ENCODE results near the gene FANK1. TPM values are rescaled to one million over a fixed set of nuclear protein-coding genes. Genes with fewer than 3 reads are reported as not detected.
"Not testable (repeated sequence)": the region's sequence is repeated elsewhere in the genome, so short reads cannot be mapped to it uniquely, and the experiment has no call there.

FANK1 gene
- total RNA-seq, 5 donors from 2014 or later (not counting 1 experiment from before 2014, with no cell fraction given) = 1.3 to 3.3 (median 2.2) TPM; not detected in 1

DNA sequence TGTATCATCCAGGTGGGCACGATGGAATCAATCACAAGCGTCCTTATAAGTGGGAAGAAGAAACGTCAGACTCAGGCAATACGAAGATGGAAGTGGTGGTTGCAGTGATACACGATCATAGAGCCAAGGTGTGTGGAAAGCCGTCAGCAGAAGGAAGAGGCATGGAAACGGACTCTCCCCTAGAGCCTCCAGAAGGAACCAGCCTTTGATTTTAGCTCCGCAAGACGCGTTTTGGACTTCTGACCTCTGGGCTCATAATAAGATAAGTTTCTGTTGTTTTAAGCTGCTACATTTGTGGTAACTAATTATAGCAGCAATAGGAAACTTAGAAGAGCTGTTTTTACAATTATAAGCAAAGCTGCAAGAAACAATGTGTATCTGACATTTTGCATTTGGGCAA lies 14.8 kb downstream of the FANK1 start:
- H3K27ac Mint-ChIP-seq = no peak overlapping the region
- ChIA-PET CTCF (no interaction called here), POLR2A (no interaction called here)
- H3K4me3 ChIP-seq (ENCODE audit: control insufficient read depth in 1 of 2, extremely low read depth in 1 of 2, low read length in 1 of 2) = no peak overlapping the region
- H3K9me3 ChIP-seq = no peaks in the 10 kb centered on the region
- H3K4me1 ChIP-seq (ENCODE audit: control insufficient read depth in 1 of 2, extremely low read depth in 1 of 2, insufficient read depth in 2 of 2, low read length in 2 of 2) = no peaks in the 10 kb centered on the region
- H3K27me3 ChIP-seq (replicated peaks in 1 of 2; ENCODE audit: control insufficient read depth in 2 of 2, extremely low read depth in 1 of 2, insufficient read depth in 2 of 2, low read length in 1 of 2) = peaks cover 0 to 4% of the 10 kb centered on the region in 2 experiments
- DNase-seq (no peak), ATAC-seq (replicated peaks in 1 of 4) (no peak)
- no peaks in the 10 kb centered on the region for H3K9me3 Mint-ChIP-seq
- H3K27ac ChIP-seq (ENCODE audit: low read length) = no peak overlapping the region
- H3K4me3 Mint-ChIP-seq = no peak overlapping the region
- 97% methylated on average over 6 of the region's 10 CpGs for WGBS (ENCODE audit: insufficient coverage)
- H3K36me3 ChIP-seq (ENCODE audit: control insufficient read depth in 2 of 2, extremely low read depth in 1 of 2, insufficient read depth in 1 of 2, low read length in 1 of 2) = no peaks in the 10 kb centered on the region
- no peaks in the 10 kb centered on the region for H3K36me3 Mint-ChIP-seq
- no peaks in the 10 kb centered on the region for H3K4me1 Mint-ChIP-seq
- H3K27me3 Mint-ChIP-seq = peaks cover 0 to 3% of the 10 kb centered on the region in 2 donors

DNA sequence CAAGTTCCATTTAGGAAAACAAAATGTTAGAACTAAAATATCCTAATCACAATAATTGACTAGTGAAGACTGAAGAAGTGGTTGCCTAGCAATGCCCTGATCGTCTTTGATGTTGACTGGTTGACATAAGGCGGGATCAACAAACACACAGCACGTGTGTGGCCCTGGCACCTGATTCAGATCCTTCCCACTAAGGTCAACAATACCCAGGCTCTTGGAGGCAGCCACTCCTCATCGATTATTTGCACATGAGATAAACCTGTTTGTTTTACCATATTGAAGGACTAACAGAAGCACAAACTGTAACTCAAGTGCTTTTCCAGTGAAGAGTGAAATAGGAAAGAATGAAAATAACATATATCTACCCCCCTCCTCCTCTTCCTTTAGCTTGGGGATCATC lies 15.6 kb downstream of the FANK1 start:
- no peaks in the 10 kb centered on the region for H3K36me3 Mint-ChIP-seq
- no peaks in the 10 kb centered on the region for H3K4me1 Mint-ChIP-seq
- H3K36me3 ChIP-seq (ENCODE audit: control insufficient read depth in 2 of 2, extremely low read depth in 1 of 2, insufficient read depth in 1 of 2, low read length in 1 of 2) = no peaks in the 10 kb centered on the region
- H3K4me3 Mint-ChIP-seq = no peak overlapping the region
- no CpG with 5 or more reads among the region's 4 CpGs for WGBS (ENCODE audit: insufficient coverage)
- H3K27ac Mint-ChIP-seq = no peak overlapping the region
- ChIA-PET POLR2A (no interaction called here), CTCF (no interaction called here)
- no peaks in the 10 kb centered on the region for H3K9me3 Mint-ChIP-seq
- H3K27me3 ChIP-seq (replicated peaks in 1 of 2; ENCODE audit: control insufficient read depth in 2 of 2, extremely low read depth in 1 of 2, insufficient read depth in 2 of 2, low read length in 1 of 2) = peaks cover 0 to 4% of the 10 kb centered on the region in 2 experiments
- no peaks in the 10 kb centered on the region for H3K9me3 ChIP-seq
- H3K27me3 Mint-ChIP-seq = peaks cover 3 to 4% of the 10 kb centered on the region in 2 donors
- no peak overlapping the region for H3K27ac ChIP-seq (ENCODE audit: low read length)
- H3K4me1 ChIP-seq (ENCODE audit: control insufficient read depth in 1 of 2, extremely low read depth in 1 of 2, insufficient read depth in 2 of 2, low read length in 2 of 2) = no peaks in the 10 kb centered on the region
- no peak for DNase-seq
- no peak for ATAC-seq (replicated peaks in 1 of 4)
- H3K4me3 ChIP-seq (ENCODE audit: control insufficient read depth in 1 of 2, extremely low read depth in 1 of 2, low read length in 1 of 2) = no peak overlapping the region

DNA sequence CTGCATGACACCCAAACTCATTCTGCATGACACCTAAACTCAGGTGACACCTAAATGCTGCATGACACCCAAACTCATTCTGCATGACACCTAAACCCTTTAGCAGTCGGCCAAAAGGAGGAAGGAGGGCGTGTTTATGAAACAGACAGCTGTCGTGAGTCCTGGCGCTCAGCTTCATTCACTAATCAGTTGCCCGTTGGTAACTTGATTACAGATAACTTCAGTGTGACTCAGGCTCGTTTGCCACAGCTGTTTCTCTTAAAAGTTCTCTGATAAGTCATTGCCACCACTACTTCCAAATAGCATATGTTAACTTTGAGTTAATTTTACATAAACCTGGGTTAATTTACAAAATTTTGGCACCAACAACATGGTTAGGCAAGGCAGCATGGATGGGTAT lies 16.9 kb downstream of the FANK1 start:
- H3K27me3 ChIP-seq (replicated peaks in 1 of 2; ENCODE audit: control insufficient read depth in 2 of 2, extremely low read depth in 1 of 2, insufficient read depth in 2 of 2, low read length in 1 of 2); H3K4me1 ChIP-seq (ENCODE audit: control insufficient read depth in 1 of 2, extremely low read depth in 1 of 2, insufficient read depth in 2 of 2, low read length in 2 of 2); H3K27ac Mint-ChIP-seq; CTCF ChIA-PET; H3K36me3 Mint-ChIP-seq; H3K27ac ChIP-seq (ENCODE audit: low read length); POLR2A ChIA-PET; H3K4me3 Mint-ChIP-seq; ATAC-seq (replicated peaks in 1 of 4); H3K9me3 Mint-ChIP-seq; H3K4me3 ChIP-seq (ENCODE audit: control insufficient read depth in 1 of 2, extremely low read depth in 1 of 2, low read length in 1 of 2); H3K9me3 ChIP-seq; H3K27me3 Mint-ChIP-seq; H3K36me3 ChIP-seq (ENCODE audit: control insufficient read depth in 2 of 2, extremely low read depth in 1 of 2, insufficient read depth in 1 of 2, low read length in 1 of 2); H3K4me1 Mint-ChIP-seq; DNase-seq: not testable (repeated sequence)
- 80% methylated on average over 5 of the region's 6 CpGs for WGBS (ENCODE audit: insufficient coverage)

DNA sequence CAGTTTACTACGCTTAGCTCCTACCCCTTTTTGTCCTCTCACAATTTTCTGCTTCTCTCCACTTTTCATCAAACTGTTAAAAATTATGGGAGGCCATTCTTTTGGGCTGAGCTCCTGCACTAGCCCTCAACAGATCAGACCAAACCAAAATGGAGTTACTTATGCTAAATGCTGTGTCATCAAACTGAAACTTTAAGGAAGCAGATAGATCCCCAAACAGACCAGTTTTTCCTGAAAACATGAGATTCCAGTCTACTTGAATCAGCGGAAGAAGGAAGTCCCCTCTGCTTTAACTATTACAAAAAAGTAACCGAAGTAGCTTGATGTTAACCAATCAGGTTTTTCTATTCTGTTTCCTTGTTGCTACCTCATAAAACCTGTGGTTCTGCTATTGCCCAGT lies 20.6 kb downstream of the FANK1 start:
- Histone ChIP-seq H3K27me3 (replicated peaks in 1 of 2; ENCODE audit: control insufficient read depth in 2 of 2, extremely low read depth in 1 of 2, insufficient read depth in 2 of 2, low read length in 1 of 2) (peaks cover 0 to 4% of the 10 kb centered on the region in 2 experiments), H3K9me3 (no peaks in the 10 kb centered on the region), H3K36me3 (ENCODE audit: control insufficient read depth in 2 of 2, extremely low read depth in 1 of 2, insufficient read depth in 1 of 2, low read length in 1 of 2) (no peaks in the 10 kb centered on the region), H3K4me3 (ENCODE audit: control insufficient read depth in 1 of 2, extremely low read depth in 1 of 2, low read length in 1 of 2) (no peak overlapping the region), H3K27ac (ENCODE audit: low read length) (no peak overlapping the region), H3K4me1 (ENCODE audit: control insufficient read depth in 1 of 2, extremely low read depth in 1 of 2, insufficient read depth in 2 of 2, low read length in 2 of 2) (no peaks in the 10 kb centered on the region)
- DNase-seq = no peak
- ATAC-seq (replicated peaks in 1 of 4) = no peak
- peaks cover 0 to 5% of the 10 kb centered on the region in 2 donors for H3K27me3 Mint-ChIP-seq
- no peak overlapping the region for H3K4me3 Mint-ChIP-seq
- ChIA-PET CTCF (no interaction called here), POLR2A (no interaction called here)
- H3K4me1 Mint-ChIP-seq = no peaks in the 10 kb centered on the region
- H3K27ac Mint-ChIP-seq = no peak overlapping the region
- no peaks in the 10 kb centered on the region for H3K9me3 Mint-ChIP-seq
- WGBS (ENCODE audit: insufficient coverage) = 79% methylated on average over 2 of the region's 3 CpGs
- H3K36me3 Mint-ChIP-seq = no peaks in the 10 kb centered on the region

DNA sequence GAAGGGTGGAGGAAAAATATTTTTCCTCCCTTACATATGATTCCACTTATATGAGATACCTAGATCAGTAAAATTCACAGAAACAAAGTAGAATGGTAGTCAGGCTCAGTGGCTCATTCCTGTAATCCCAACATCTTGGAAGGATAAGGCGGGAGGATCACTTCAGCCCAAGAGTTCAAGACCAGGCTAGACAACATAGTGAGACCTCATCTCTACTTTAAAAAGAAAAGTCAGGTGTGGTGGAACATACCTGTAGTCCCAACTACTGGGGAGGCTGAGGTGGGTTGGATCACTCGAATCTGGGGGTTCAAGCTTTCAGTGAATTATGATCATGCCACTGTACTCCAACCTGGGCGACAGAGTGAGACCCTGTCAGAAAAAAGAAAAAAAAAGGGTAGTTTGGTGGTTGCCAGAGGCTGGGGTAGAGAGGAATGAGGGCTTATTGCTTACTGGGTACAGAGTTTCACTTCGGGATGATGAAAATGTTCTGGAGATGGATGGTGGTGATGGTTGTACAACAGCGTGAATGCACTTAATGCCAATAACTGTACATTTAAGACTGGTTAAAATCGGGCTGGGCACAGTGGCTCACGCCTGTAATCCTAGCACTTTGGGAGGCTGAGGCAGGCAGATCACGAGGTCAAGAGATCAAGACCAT lies 21.5 kb downstream of the FANK1 start:
- POLR2A ChIA-PET; ATAC-seq (replicated peaks in 1 of 4); H3K4me1 Mint-ChIP-seq; H3K36me3 ChIP-seq (ENCODE audit: control insufficient read depth in 2 of 2, extremely low read depth in 1 of 2, insufficient read depth in 1 of 2, low read length in 1 of 2); H3K9me3 ChIP-seq; H3K36me3 Mint-ChIP-seq; CTCF ChIA-PET; H3K4me3 Mint-ChIP-seq; H3K27ac ChIP-seq (ENCODE audit: low read length); H3K27me3 ChIP-seq (replicated peaks in 1 of 2; ENCODE audit: control insufficient read depth in 2 of 2, extremely low read depth in 1 of 2, insufficient read depth in 2 of 2, low read length in 1 of 2); H3K9me3 Mint-ChIP-seq; H3K27me3 Mint-ChIP-seq; DNase-seq; H3K4me1 ChIP-seq (ENCODE audit: control insufficient read depth in 1 of 2, extremely low read depth in 1 of 2, insufficient read depth in 2 of 2, low read length in 2 of 2); H3K27ac Mint-ChIP-seq; H3K4me3 ChIP-seq (ENCODE audit: control insufficient read depth in 1 of 2, extremely low read depth in 1 of 2, low read length in 1 of 2): not testable (repeated sequence)
- WGBS (ENCODE audit: insufficient coverage) = 73% methylated on average over 4 of the region's 8 CpGs

- H3K27ac ChIP-seq (ENCODE audit: low read length); H3K27ac Mint-ChIP-seq; POLR2A ChIA-PET; H3K4me3 ChIP-seq (ENCODE audit: control insufficient read depth in 1 of 2, extremely low read depth in 1 of 2, low read length in 1 of 2); H3K4me1 ChIP-seq (ENCODE audit: control insufficient read depth in 1 of 2, extremely low read depth in 1 of 2, insufficient read depth in 2 of 2, low read length in 2 of 2); H3K9me3 ChIP-seq; H3K9me3 Mint-ChIP-seq; DNase-seq; H3K27me3 ChIP-seq (replicated peaks in 1 of 2; ENCODE audit: control insufficient read depth in 2 of 2, extremely low read depth in 1 of 2, insufficient read depth in 2 of 2, low read length in 1 of 2); H3K36me3 ChIP-seq (ENCODE audit: control insufficient read depth in 2 of 2, extremely low read depth in 1 of 2, insufficient read depth in 1 of 2, low read length in 1 of 2); H3K27me3 Mint-ChIP-seq; H3K4me1 Mint-ChIP-seq; H3K4me3 Mint-ChIP-seq; H3K36me3 Mint-ChIP-seq; ATAC-seq (replicated peaks in 1 of 4); CTCF ChIA-PET: not testable (repeated sequence)
- no CpG with 5 or more reads among the region's 2 CpGs for WGBS (ENCODE audit: insufficient coverage)
These were observed 25.4 kb downstream of the FANK1 start for GRCh38 chr10:125921643-125922306.

All from T-cell (primary cell).